ENCODE results near the gene OSBPL5.
"Not testable (repeated sequence)": the region's sequence is repeated elsewhere in the genome, so short reads cannot be mapped to it uniquely, and the experiment has no call there.

OSBPL5 gene

GRCh38 chr11:3181725-3182461, 16.8 kb upstream of the OSBPL5 start:
- no peak for DNase-seq (ENCODE audit: low read depth in 2 of 2)

DNA sequence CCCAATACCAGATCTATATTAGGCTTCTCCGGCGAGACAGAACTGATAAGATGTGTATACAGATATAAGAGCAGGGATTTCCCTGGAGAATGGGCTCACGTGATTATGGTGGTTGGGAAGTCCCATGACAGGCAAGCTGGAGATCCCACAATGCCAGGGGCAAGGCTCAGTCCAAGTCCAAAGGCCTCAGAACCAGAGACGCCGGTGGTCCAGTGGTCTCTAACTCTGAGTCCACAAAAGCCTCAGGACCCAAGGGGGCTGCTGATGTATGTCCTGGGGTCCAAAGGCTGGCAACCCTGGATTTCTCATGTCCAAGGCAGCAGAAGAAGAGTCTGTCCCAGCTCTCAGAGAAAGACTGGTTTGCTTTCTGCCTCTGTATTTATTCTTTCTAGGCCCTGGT, 15.8 kb upstream of the OSBPL5 start:
- no peak for DNase-seq (ENCODE audit: low read depth in 2 of 2)

DNA sequence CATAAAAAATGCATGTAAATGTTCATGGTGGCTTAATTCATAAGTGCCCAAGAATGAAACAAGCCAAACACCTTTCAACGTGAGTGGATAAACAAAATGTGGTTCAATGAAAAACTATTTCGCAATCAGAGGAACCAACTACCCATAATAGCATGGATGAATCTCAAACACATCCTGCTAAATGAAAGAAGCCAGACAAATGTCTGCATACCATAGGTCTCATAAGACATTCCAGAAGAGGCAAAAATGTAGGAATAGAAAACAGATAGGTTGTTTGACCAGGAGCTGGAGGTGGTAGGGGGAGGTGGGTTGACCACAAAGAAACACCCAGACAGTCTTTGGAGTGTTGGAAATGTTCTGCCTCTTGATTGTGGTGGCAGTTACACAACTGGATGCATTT, 13.2 kb upstream of the OSBPL5 start:
- DNase-seq (ENCODE audit: low read depth in 2 of 2) = no peak

DNA sequence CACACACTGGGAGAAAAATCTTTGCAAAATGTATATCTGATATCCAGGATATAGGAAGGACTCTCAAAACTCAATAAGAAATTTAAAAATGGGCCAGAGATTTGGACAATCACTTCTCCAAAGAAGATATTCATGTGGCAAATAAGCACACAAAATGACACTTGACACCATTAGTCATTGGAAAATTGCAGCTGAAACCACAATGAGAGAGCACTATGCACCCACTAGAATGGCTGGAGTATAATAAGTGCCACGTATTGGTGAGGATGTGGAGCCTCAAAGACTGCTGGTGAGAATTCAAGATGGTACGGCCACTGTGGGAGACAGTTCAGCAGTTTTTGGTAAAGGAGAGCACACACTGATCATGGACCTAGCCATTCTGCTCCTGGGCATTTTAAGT, 12.8 kb upstream of the OSBPL5 start:
- no peak for DNase-seq (ENCODE audit: low read depth in 2 of 2)

DNA sequence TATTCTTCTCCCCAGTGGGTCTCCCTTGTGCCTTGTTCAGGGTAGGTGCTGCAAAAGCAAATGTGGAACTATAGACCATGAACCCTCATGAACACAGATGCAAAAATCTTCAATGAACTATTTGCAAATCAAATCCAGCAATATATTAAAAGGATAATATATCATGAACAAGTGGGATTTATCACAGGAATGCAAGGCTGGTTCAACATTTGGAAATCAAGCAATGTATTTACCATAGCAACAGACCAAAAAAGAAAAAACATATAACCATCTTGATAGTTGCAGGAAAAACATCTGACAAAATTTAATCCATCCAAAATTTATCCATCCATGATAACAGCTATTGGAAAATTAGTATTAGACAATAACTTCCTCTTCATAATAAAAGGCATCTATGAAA, 11.4 kb upstream of the OSBPL5 start:
- DNase-seq (ENCODE audit: low read depth in 2 of 2) = no peak

- no peak for DNase-seq (ENCODE audit: low read depth in 2 of 2)
Measured at GRCh38 chr11:3175194-3175593, 10.1 kb upstream of the OSBPL5 start.

DNA sequence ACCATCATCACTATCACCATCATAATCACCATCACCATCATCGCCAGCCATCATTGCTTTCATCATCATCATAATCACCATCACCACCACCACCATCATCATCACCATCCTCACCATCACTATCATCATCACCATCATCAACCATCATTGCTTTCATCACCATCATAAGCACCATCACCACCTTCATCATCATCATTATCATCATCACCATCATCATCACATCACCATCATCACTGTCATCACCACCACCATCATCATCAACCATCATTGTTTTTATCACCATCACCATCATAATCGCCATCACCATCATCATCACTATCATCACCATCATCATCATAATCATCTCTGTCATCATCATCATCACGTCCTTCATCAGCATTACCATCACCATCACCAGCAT, 9.3 kb upstream of the OSBPL5 start:
- no peak for DNase-seq (ENCODE audit: low read depth in 2 of 2)

DNA sequence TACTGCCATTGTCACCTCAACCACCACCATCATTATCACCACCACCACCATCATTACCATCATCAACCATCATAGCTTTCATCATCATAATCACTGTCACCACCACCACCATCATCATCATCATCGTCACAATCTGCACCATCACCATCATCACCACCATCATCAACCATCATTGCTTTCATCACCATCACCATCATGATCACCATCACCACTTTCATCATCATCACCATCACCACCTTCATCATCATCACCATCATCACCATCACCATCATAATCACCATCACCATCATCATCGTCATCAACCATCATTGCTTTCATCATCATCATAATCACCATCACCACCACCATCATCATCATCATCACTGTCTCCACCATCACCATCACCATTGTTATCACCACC, 8.7 kb upstream of the OSBPL5 start:
- DNase-seq (ENCODE audit: low read depth in 2 of 2) = no peak

GRCh38 chr11:3171931-3172560, 6.9 kb upstream of the OSBPL5 start:
- no peak for DNase-seq (ENCODE audit: low read depth in 2 of 2)

- no peak for DNase-seq (ENCODE audit: low read depth in 2 of 2)
Measured at GRCh38 chr11:3170756-3171650, 5.9 kb upstream of the OSBPL5 start.

- no peak for DNase-seq (ENCODE audit: low read depth in 2 of 2)
Measured at GRCh38 chr11:3170044-3170755, 5.1 kb upstream of the OSBPL5 start.

- DNase-seq (ENCODE audit: low read depth in 2 of 2) = no peak
Measured at GRCh38 chr11:3169255-3170043, 4.3 kb upstream of the OSBPL5 start.

DNA sequence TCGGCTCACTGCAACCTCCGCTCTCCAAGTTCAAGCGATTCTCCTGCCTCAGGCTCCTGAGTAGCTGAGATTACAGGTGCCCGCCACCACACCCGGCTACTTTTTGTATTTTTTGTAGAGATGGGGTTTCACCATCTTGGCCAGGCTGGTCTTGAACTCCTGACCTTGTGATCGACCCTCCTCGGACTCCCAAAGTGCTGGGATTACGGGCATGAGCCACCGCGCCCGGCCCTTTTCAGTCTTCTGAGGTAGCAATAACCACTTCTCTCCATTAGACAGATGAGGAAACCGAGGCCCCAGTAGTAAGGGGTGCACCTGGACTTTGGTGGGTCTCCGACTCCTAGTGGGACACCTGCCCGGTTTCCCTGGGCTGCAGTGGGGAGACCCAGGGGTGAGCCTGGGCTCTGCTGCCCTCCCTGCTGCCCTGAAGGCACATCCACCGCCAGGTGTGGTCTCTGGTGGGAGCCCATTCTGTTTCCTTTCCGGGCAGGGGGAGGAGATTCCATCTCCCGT, 3.7 kb upstream of the OSBPL5 start:
- not testable (repeated sequence) for DNase-seq (ENCODE audit: low read depth in 2 of 2)

- DNase-seq (ENCODE audit: low read depth in 2 of 2) = no peak
Measured at GRCh38 chr11:3167143-3168119, 2.3 kb upstream of the OSBPL5 start.

- DNase-seq (ENCODE audit: low read depth in 2 of 2) = no peak
Measured at GRCh38 chr11:3166268-3167142, 1.4 kb upstream of the OSBPL5 start.

DNA sequence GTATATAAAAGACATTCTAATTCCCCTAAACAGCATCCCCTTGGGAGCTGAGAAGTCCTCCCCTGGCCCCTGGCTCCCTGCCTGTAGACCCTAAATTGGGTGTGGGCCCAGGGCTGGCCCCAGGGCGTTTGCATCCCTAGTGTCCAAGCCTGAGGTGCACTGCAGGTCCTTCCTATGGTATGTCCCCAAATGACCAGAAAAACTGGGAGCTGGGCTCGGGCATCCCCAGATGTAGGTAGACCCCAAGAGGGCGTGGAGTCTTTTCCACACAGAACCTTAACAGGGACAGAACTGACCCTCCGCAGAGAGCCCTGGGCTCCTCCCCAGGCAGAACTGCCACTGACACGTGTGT, 782 bp upstream of the OSBPL5 start:
- no peak for DNase-seq (ENCODE audit: low read depth in 2 of 2)

GRCh38 chr11:3164552-3165151, 458 bp downstream of the OSBPL5 start:
- DNase-seq (ENCODE audit: low read depth in 2 of 2) = no peak

- DNase-seq (ENCODE audit: low read depth in 2 of 2) = no peak
Measured at GRCh38 chr11:3164138-3164551, 965 bp downstream of the OSBPL5 start.

Measured in stimulated activated CD8-positive, alpha-beta memory T cell treated with anti-CD3 and anti-CD28 coated beads, Interleukin-7, amount 100 ng/mL, for 4 hours (primary cell).